ENCODE measurements around the gene LASP1. TPM values are rescaled to one million over a fixed set of nuclear protein-coding genes. Genes with fewer than 3 reads are reported as not detected.

LASP1 gene
- total and polyA plus RNA-seq, 2 of the 8 experiments (the other 6 are each of a cell fraction or from before 2014, with no cell fraction given): 114 to 180 TPM

DNA sequence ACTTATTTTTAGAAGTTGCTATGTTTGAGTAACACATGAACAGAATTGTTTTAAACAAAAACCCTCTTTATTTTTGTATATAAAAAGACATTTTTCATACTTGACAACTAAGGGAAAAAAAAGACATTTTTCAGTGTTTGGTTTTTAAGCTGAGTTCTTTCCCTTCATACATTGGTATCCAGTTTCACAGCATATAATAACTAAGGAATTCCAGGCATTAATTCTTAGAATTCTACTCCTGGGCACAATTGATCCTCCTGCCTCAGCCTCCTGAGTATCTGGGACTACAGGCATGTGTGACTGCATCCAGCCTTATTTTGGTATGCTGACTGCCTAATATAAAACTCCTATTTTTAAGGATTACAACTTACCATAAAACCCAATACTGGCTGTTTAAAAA lies 88.9 kb downstream of the LASP1 start (continued):
- TF ChIP-seq JUN (IDR thresholded peaks at IDR 0.05; ENCODE audit: low read depth, low read length): no peak
- TF ChIP-seq SUZ12 (IDR thresholded peaks at IDR 0.05; ENCODE audit: low read length): no peak
- TF ChIP-seq CEBPB (IDR thresholded peaks at IDR 0.05; ENCODE audit: low read depth, low read length): no peak
- no peak for TF ChIP-seq SP4 (IDR thresholded peaks at IDR 0.05; ENCODE audit: low read length)
- TF ChIP-seq RFX5 (IDR thresholded peaks at IDR 0.05; ENCODE audit: borderline replicate concordance, low read depth, low read length): no peak

Data from H1 (cell line).